Stimulated activated naive CD8-positive, alpha-beta T cell treated with anti-CD3 and anti-CD28 coated beads, Interleukin-15, Interleukin-2, amounts not matched to agents 100 ng/mL and 50 ng/mL, for 24 hours (primary cell): ENCODE measurements around the gene DNAH5.

ENCODE experiments used
- H3K27ac Mint-ChIP-seq: one replicate; pipeline ENCODE4 v1.8.0; 2021; ENCODE audit warnings: mild to moderate bottlenecking, mixed read lengths
- H3K27me3 Mint-ChIP-seq: one replicate; pipeline ENCODE4 v1.8.0; 2021; ENCODE audit warnings: mixed read lengths
- H3K36me3 Mint-ChIP-seq: one replicate; pipeline ENCODE4 v1.8.0; 2021; ENCODE audit warnings: low read depth, mixed read lengths
- H3K4me1 Mint-ChIP-seq: one replicate; pipeline ENCODE4 v1.8.0; 2021; ENCODE audit warnings: low read depth, mixed read lengths
- H3K4me3 Mint-ChIP-seq: one replicate; pipeline ENCODE4 v1.8.0; 2021; ENCODE audit warnings: mild to moderate bottlenecking, mixed read lengths
- H3K9me3 Mint-ChIP-seq: one replicate; pipeline ENCODE4 v1.8.0; 2021; ENCODE audit warnings: mixed read lengths

Gene DNAH5

GRCh38 chr5:13919786-13920185, 24.7 kb downstream of the DNAH5 start:
- Mint-ChIP-seq H3K4me1 (no peaks in the 10 kb centered on the region), H3K27ac (no peak overlapping the region), H3K4me3 (no peak overlapping the region), H3K27me3 (no peaks in the 10 kb centered on the region), H3K36me3 (no peaks in the 10 kb centered on the region), H3K9me3 (no peaks in the 10 kb centered on the region)

- Mint-ChIP-seq H3K36me3 (no peaks in the 10 kb centered on the region), H3K4me3 (no peak overlapping the region), H3K27me3 (no peaks in the 10 kb centered on the region), H3K27ac (no peak overlapping the region), H3K9me3 (no peaks in the 10 kb centered on the region), H3K4me1 (no peaks in the 10 kb centered on the region)
Observed at GRCh38 chr5:13919087-13919486, 25.4 kb downstream of the DNAH5 start.

- no peak overlapping the region for H3K4me3 Mint-ChIP-seq
- H3K36me3 Mint-ChIP-seq, result no peaks in the 10 kb centered on the region
- no peaks in the 10 kb centered on the region for H3K9me3 Mint-ChIP-seq
- no peaks in the 10 kb centered on the region for H3K27me3 Mint-ChIP-seq
- H3K27ac Mint-ChIP-seq, result no peak overlapping the region
- no peaks in the 10 kb centered on the region for H3K4me1 Mint-ChIP-seq
Observed at GRCh38 chr5:13917061-13917460, 27.4 kb downstream of the DNAH5 start.

GRCh38 chr5:13913962-13914361, 30.5 kb downstream of the DNAH5 start:
- Mint-ChIP-seq H3K9me3 (no peaks in the 10 kb centered on the region), H3K4me3 (no peak overlapping the region), H3K27ac (no peak overlapping the region), H3K4me1 (no peaks in the 10 kb centered on the region), H3K36me3 (no peaks in the 10 kb centered on the region), H3K27me3 (no peaks in the 10 kb centered on the region)

- Mint-ChIP-seq H3K36me3 (no peaks in the 10 kb centered on the region), H3K9me3 (no peaks in the 10 kb centered on the region), H3K27me3 (no peaks in the 10 kb centered on the region), H3K4me3 (no peak overlapping the region), H3K4me1 (no peaks in the 10 kb centered on the region), H3K27ac (no peak overlapping the region)
Observed at GRCh38 chr5:13910637-13911288, 33.7 kb downstream of the DNAH5 start.

- Mint-ChIP-seq H3K27me3 (no peaks in the 10 kb centered on the region), H3K4me1 (no peaks in the 10 kb centered on the region), H3K36me3 (no peaks in the 10 kb centered on the region), H3K9me3 (no peaks in the 10 kb centered on the region), H3K4me3 (no peak overlapping the region), H3K27ac (no peak overlapping the region)
Observed at GRCh38 chr5:13910201-13910600, 34.3 kb downstream of the DNAH5 start.

GRCh38 chr5:13909271-13909670, 35.2 kb downstream of the DNAH5 start:
- Mint-ChIP-seq H3K36me3 (no peaks in the 10 kb centered on the region), H3K27me3 (no peaks in the 10 kb centered on the region), H3K27ac (no peak overlapping the region), H3K4me1 (no peaks in the 10 kb centered on the region), H3K4me3 (no peak overlapping the region), H3K9me3 (no peaks in the 10 kb centered on the region)

- Mint-ChIP-seq H3K27me3 (no peaks in the 10 kb centered on the region), H3K4me1 (no peaks in the 10 kb centered on the region), H3K4me3 (no peak overlapping the region), H3K36me3 (no peaks in the 10 kb centered on the region), H3K9me3 (peaks cover 10% of the 10 kb centered on the region), H3K27ac (no peak overlapping the region)
Observed at GRCh38 chr5:13898569-13898968, 45.9 kb downstream of the DNAH5 start.

- Mint-ChIP-seq H3K27me3 (no peaks in the 10 kb centered on the region), H3K4me1 (no peaks in the 10 kb centered on the region)
Observed at GRCh38 chr5:13878357-13878756, 66.1 kb downstream of the DNAH5 start.

GRCh38 chr5:13866792-13867191, 77.7 kb downstream of the DNAH5 start:
- Mint-ChIP-seq H3K27me3 (no peaks in the 10 kb centered on the region), H3K9me3 (peaks cover 10% of the 10 kb centered on the region), H3K4me1 (no peaks in the 10 kb centered on the region), H3K36me3 (no peaks in the 10 kb centered on the region), H3K27ac (no peak overlapping the region), H3K4me3 (no peak overlapping the region)

More at GRCh38 chr5:13878357-13878756, 66.1 kb downstream of the DNAH5 start:
- no peak overlapping the region for H3K4me3 Mint-ChIP-seq
- no peak overlapping the region for H3K27ac Mint-ChIP-seq
- peaks cover 17% of the 10 kb centered on the region for H3K9me3 Mint-ChIP-seq
- H3K36me3 Mint-ChIP-seq, result no peaks in the 10 kb centered on the region

GRCh38 chr5:13865312-13865711, 79.2 kb downstream of the DNAH5 start:
- H3K27ac Mint-ChIP-seq, result no peak overlapping the region
- no peak overlapping the region for H3K4me3 Mint-ChIP-seq
- no peaks in the 10 kb centered on the region for H3K36me3 Mint-ChIP-seq
- no peaks in the 10 kb centered on the region for H3K4me1 Mint-ChIP-seq
- H3K9me3 Mint-ChIP-seq, result peaks cover 10% of the 10 kb centered on the region
- no peaks in the 10 kb centered on the region for H3K27me3 Mint-ChIP-seq

- H3K27ac Mint-ChIP-seq, result no peak overlapping the region
- peaks cover 11% of the 10 kb centered on the region for H3K9me3 Mint-ChIP-seq
- H3K27me3 Mint-ChIP-seq, result no peaks in the 10 kb centered on the region
- no peaks in the 10 kb centered on the region for H3K36me3 Mint-ChIP-seq
- H3K4me3 Mint-ChIP-seq, result no peak overlapping the region
- H3K4me1 Mint-ChIP-seq, result no peaks in the 10 kb centered on the region
Observed at GRCh38 chr5:13860146-13860545, 84.3 kb downstream of the DNAH5 start.

- no peaks in the 10 kb centered on the region for H3K27me3 Mint-ChIP-seq
Observed at GRCh38 chr5:13859270-13860065, 85.0 kb downstream of the DNAH5 start.

GRCh38 chr5:13843175-13843846, 101.2 kb downstream of the DNAH5 start:
- Mint-ChIP-seq H3K27me3 (no peaks in the 10 kb centered on the region), H3K36me3 (no peaks in the 10 kb centered on the region), H3K4me1 (no peaks in the 10 kb centered on the region), H3K4me3 (no peak overlapping the region), H3K27ac (no peak overlapping the region), H3K9me3 (peaks cover 3% of the 10 kb centered on the region)

More at GRCh38 chr5:13859270-13860065, 85.0 kb downstream of the DNAH5 start:
- H3K4me1 Mint-ChIP-seq, result no peaks in the 10 kb centered on the region
- no peak overlapping the region for H3K27ac Mint-ChIP-seq
- H3K4me3 Mint-ChIP-seq, result no peak overlapping the region
- no peaks in the 10 kb centered on the region for H3K36me3 Mint-ChIP-seq
- peaks cover 11% of the 10 kb centered on the region for H3K9me3 Mint-ChIP-seq

GRCh38 chr5:13833440-13833839, 111.0 kb downstream of the DNAH5 start:
- Mint-ChIP-seq H3K9me3 (peaks cover 24% of the 10 kb centered on the region), H3K27ac (no peak overlapping the region), H3K27me3 (no peaks in the 10 kb centered on the region), H3K36me3 (no peaks in the 10 kb centered on the region), H3K4me1 (no peaks in the 10 kb centered on the region), H3K4me3 (no peak overlapping the region)
